Activated T-helper 2 cell treated with anti-CD3 and anti-CD28 coated beads, Interferon-gamma antibody, Interleukin-2, Interleukin-4, amounts not matched to agents 10 μg/mL and 5 μg/mL and 100 μg/mL, durations not matched to agents 14 hours and 24 hours and 36 hours (primary cell): ENCODE results near the gene TMEM222. TPM values are rescaled to one million over a fixed set of nuclear protein-coding genes. Genes with fewer than 3 reads are reported as not detected.

Source experiments
- DNase-seq: peaks from one replicate; pipeline ENCODE4 v3.0.0; 2021; ENCODE audit warnings: low spot score
- H3K27ac Mint-ChIP-seq: one replicate; pipeline ENCODE4 v1.8.0; 2021; ENCODE audit warnings: mixed read lengths
- H3K27me3 Mint-ChIP-seq: one replicate; pipeline ENCODE4 v1.8.0; 2021; ENCODE audit warnings: low read depth, mixed read lengths
- H3K36me3 Mint-ChIP-seq: one replicate; pipeline ENCODE4 v1.8.0; 2021; ENCODE audit warnings: low read depth, mixed read lengths
- H3K4me1 Mint-ChIP-seq: one replicate; pipeline ENCODE4 v1.8.0; 2021; ENCODE audit warnings: low read depth, mixed read lengths
- H3K4me3 Mint-ChIP-seq: one replicate; pipeline ENCODE4 v1.8.0; 2021; ENCODE audit warnings: low read depth, mild to moderate bottlenecking, moderate library complexity, mixed read lengths
- H3K9me3 Mint-ChIP-seq: one replicate; pipeline ENCODE4 v1.8.0; 2021; ENCODE audit warnings: mixed read lengths
- intact Hi-C: fragments of 100-400 bp; cut with micrococcal nuclease; formaldehyde crosslinking; loops from one replicate; pipeline ENCODE4 v1.15.1; 2023
- total RNA-seq: library from RNA; stranded (reverse); gene quantifications from 2 replicates; pipeline ENCODE4 v1.2.3, GENCODE V29; 2022

Gene TMEM222
- total RNA-seq, 1 donor from 2014 or later = 35.7 TPM

DNA sequence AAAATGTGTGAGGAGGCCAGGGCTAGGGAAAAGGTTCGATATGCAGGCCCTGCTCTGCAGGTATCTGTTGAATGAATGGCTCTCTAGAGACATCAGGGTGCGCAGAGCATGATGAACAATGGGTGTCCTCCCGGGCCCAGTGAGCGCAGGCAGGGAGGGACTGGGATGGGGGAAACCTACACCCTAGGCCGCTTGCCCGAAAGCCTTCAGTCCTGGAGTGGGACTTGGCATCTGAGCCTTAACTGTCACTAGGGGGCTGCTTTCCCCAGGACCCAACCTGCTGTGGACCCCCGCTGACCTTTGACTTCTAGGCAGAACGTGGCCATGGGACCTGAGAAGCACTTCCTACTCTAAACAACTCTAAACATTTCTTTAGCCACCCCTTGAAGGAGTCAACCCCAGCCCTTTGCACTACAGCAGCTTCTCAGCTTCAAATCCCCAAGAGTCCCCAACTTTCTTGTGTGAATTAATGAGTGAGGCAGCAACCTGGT lies 45.2 kb downstream of the TMEM222 start:
- intact Hi-C loops = no loop called here
- Mint-ChIP-seq H3K4me1 (peaks cover 28% of the 10 kb centered on the region), H3K27ac (peak overlapping the region; percentile 64), H3K4me3 (peak overlapping the region; percentile 65), H3K27me3 (no peaks in the 10 kb centered on the region), H3K9me3 (no peaks in the 10 kb centered on the region), H3K36me3 (no peaks in the 10 kb centered on the region)
- DNase-seq = no peak

DNA sequence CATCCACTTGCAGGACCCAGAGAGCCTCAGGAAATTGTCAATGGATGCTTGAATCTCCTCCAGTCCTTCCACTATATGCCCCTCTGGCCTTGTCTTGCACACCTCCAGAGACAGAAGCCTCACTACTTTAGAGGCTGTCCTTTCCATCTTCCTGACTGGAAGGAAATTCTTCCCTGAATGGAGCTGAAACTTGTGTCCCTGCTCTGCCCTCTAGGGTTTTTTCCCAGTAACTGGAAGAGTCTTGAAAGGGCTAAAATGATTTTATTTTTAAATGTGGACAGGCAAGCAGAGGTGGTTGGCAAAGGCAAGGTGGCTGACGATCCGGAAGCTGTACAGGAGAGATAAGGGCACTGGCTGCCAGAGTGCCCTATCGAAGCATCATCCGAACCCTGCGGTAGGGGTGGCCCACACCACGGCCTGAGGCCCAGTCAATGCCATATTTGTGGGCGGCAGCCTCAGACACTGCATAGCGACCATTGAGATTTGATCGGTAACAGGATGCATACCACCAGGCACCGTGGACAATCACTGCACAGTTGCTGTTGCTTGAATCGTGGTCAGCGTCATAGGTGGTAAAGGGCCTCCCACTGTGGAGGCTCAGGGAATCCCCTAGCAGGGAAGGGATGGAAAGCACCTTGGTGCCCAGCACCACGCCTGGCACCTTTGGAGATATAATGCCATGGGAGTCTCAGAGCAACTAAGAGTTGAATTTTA lies 47.1 kb downstream of the TMEM222 start:
- no peaks in the 10 kb centered on the region for H3K36me3 Mint-ChIP-seq

DNA sequence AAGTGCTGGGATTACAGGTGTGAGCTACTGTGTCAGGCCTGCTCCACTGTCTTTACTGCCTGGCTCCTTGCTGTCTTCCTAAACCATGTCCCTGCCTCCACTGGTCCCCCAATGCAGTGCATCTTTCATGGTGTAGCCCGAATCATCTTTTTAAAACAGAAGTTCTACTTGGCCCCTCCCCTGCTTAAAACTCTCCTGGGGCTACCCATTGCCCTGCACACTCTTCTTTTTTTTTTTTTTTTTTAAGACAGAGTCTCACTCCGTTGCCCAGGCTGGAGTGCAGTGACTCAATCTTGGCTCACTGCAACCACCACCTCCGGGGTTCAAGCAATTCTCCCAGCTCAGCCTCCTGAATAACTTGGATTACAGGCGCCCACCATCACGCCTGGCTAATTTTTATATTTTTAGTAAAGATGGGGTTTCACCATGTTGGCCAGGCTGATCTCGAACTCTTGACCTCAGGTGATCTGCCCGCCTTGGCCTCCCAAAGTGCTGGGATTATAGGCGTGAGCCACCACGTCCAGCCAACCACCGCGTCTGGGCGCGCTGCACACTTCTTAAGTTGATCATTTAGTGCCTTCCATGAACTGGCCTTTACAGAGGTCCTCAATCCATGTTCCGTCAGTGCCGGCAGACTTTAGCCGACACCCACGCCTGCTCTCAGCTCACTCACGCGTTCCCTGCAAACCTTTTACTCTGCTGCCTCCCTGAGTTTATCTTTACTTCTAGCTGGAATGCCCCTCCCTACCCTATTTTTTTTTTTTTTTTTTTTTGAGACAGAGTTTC lies 50.3 kb downstream of the TMEM222 start:
- no peak for DNase-seq
- no peaks in the 10 kb centered on the region for H3K9me3 Mint-ChIP-seq
- intact Hi-C loops = no loop called here
- no peaks in the 10 kb centered on the region for H3K36me3 Mint-ChIP-seq
- no peak overlapping the region for H3K27ac Mint-ChIP-seq
- no peak overlapping the region for H3K4me3 Mint-ChIP-seq
- no peaks in the 10 kb centered on the region for H3K27me3 Mint-ChIP-seq
- H3K4me1 Mint-ChIP-seq = peaks cover 15% of the 10 kb centered on the region

More for the DNA sequence above, 47.1 kb downstream of the TMEM222 start:
- Mint-ChIP-seq H3K27me3 (no peaks in the 10 kb centered on the region), H3K9me3 (no peaks in the 10 kb centered on the region), H3K4me3 (no peak overlapping the region), H3K27ac (no peak overlapping the region), H3K4me1 (peaks cover 28% of the 10 kb centered on the region)
- no peak for DNase-seq
- intact Hi-C loops = no loop called here

DNA sequence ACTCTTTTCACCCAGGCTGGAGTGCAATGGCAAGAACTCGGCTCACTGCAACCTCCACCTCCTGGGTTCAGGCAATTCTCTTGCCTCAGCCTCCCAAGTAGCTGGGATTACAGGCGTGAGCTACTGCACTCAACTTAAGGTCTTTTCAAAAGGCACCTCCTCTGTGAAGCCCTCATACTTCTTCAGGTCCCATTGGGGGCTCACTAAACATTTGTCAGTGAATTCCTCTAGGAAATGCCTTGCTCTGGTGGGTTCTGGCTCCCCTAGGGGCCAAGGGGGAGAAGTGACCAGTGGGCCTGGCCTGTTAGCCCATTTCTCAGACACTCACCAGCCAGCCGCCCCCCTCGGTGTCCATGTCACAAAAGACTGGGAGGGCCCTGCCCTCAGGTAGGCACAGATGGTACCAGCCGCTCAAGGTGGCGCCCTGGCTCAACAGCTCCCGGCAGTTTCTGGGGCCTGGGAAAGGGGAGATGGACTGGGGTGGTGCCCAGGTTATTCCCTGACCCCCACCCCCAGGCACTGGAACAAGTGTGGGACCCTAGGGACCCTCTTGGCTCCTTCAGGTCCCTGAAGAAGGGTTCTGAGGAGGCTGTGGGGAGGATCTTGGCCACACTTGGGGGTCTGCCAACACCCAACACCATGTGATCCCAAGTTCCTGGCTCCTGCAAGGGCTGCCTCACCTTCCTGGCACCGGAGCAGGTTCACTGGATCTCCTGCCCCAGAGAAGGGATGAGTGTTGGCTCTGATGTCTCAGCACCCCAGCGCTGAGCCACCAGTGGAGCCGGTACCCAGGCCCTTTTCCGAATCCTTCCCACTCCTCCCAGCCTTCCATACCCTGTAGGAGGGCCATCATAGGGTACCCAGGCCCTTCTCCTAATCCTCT lies 51.1 kb downstream of the TMEM222 start:
- Mint-ChIP-seq H3K27ac (no peak overlapping the region), H3K27me3 (peaks cover 1% of the 10 kb centered on the region), H3K4me3 (no peak overlapping the region), H3K36me3 (no peaks in the 10 kb centered on the region), H3K4me1 (peaks cover 9% of the 10 kb centered on the region), H3K9me3 (no peaks in the 10 kb centered on the region)
- DNase-seq = no peak
- intact Hi-C loops = no loop called here

DNA sequence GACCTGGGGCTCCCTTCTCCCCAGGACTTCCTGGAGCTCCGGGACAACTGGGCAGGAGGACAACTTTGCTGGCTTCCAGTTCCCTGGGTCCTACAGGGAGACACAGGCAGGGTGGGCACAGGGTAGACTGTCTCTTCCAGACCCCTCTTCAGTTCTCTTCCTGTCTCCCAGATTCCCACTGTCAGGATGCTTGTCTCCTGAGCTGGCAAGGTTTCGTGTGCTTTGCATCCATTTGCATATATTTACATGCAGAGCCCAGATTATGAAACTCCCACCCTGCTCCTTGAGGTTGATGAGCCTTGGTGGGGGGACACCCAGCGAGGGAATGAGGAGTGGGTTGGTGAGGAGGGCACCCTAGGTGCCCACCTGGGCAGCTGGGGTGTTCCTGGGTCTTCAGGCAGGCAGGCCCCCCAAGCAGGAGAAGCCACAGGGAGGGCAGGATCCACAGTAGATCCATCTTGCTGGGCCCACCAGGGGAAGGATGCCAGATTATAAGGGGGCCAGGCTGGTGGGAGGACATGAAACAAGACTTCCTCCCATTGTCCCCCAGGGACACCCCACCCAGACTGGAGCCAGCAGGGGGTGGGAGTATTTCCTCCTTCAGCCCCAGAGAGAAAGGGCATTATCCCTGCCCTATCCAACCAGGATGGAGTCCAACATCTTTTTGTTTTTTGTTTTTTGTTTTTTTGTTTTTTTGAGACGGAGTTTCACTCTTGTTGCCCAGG lies 52.6 kb downstream of the TMEM222 start, which contains the start of gene FCN3:
TSS of gene FCN3 (minus strand) at position 463 of the 725 bp plus-strand sequence. CDS start at position 457, 6 bp downstream.
- no peak for DNase-seq
- Mint-ChIP-seq H3K4me3 (no peak within 1 kb of the TSS), H3K27ac (no peak within 1 kb of the TSS), H3K27me3 (peaks cover 1% of the 10 kb centered on the region), H3K9me3 (no peaks in the 10 kb centered on the region), H3K4me1 (peaks cover 3% of the 10 kb centered on the region), H3K36me3 (no peaks in the 10 kb centered on the region)
- intact Hi-C loops = no loop called here

DNA sequence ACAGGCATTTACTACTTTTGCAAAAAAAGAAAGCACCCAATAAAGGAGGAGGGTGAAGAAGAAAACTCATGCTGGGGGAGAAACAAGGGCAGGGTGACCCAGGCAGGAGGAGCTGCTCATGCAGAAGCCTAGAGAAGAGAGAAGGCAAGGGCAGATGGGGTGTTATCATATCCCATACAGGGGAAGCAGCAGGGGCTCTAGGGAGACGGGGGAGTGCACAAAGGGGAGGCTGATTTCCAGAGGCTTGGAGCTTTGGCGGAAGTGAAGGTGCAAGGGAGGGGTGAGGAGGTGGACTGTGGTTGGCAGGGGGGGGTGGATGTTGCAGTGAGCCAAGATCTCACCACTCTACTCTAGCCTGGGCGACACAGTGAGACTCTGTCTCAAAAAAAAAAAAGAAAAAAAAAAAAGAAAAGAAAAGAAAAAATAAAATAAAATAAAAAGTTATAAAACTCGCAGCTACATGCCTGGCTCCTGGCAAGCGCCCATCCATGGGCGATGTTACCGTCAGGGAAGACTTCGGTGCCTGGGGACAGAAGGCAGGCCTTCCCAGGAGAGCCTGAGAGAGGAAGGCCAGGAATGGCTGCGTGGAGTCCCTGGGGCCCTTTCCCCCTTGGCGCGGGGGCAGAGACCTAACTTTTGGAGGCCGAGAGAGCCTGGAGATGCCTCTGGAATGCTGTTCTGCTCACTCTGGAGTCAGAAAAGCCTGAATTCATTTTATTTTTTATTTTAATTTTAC lies 56.0 kb downstream of the TMEM222 start:
- no peaks in the 10 kb centered on the region for H3K36me3 Mint-ChIP-seq
- H3K4me3 Mint-ChIP-seq = no peak overlapping the region
- intact Hi-C loops = no loop called here

DNA sequence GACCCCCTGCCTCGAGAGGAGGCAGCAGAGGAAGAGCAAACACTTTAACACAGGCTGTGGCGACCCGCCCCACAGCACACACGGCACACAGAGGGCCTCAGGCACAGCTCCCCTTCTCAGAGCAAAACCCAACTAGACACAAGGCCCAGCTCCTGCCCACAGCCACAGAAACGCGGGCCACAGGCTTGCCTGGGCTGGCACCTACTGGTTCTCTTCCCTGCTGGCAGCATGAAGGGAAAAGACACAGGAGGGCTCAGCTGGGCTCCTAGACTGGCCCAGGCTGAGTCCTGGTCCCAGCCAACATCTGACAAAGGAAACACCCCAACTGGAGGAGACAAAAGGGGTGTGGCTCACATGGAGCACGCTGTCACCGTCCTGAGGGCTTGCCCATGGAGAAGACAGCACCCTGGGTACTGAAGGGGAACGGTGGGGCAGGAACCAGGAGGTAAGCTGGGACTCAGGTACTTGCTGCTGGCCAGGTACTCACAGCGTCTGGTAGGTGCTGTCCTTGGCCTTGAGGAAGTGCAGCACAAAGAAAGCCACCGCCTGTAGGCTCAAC lies 57.7 kb downstream of the TMEM222 start:
- no peaks in the 10 kb centered on the region for H3K36me3 Mint-ChIP-seq
- no peak overlapping the region for H3K4me3 Mint-ChIP-seq
- no peak for DNase-seq
- H3K27me3 Mint-ChIP-seq = peaks cover 12% of the 10 kb centered on the region
- H3K4me1 Mint-ChIP-seq = no peaks in the 10 kb centered on the region
- intact Hi-C loops = no loop called here
- no peaks in the 10 kb centered on the region for H3K9me3 Mint-ChIP-seq
- H3K27ac Mint-ChIP-seq = no peak overlapping the region

More for the DNA sequence above, 56.0 kb downstream of the TMEM222 start:
- no peaks in the 10 kb centered on the region for H3K9me3 Mint-ChIP-seq
- H3K27ac Mint-ChIP-seq = no peak overlapping the region
- H3K4me1 Mint-ChIP-seq = no peaks in the 10 kb centered on the region
- no peak for DNase-seq
- peaks cover 12% of the 10 kb centered on the region for H3K27me3 Mint-ChIP-seq

DNA sequence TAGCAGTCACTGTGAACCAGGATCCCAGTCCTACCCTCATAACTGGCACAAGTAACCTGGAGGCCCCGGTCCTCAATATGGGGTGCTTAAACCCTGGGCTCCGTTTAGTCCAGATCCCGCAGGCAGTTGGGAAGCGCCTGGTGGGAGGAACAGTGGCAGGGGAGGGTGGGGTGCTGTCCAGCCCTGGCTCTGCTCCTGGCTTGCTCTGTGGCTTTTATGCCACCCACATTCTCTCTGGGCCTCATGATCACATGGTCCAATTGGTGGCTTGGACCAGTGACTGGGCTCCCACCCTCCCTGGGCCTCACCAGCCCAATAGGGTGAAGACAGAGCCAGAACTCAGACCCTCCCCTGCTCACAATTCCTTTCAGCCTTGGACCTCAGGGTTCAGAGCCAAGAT lies 58.3 kb downstream of the TMEM222 start:
- H3K4me3 Mint-ChIP-seq = no peak overlapping the region
- no peaks in the 10 kb centered on the region for H3K4me1 Mint-ChIP-seq

DNA sequence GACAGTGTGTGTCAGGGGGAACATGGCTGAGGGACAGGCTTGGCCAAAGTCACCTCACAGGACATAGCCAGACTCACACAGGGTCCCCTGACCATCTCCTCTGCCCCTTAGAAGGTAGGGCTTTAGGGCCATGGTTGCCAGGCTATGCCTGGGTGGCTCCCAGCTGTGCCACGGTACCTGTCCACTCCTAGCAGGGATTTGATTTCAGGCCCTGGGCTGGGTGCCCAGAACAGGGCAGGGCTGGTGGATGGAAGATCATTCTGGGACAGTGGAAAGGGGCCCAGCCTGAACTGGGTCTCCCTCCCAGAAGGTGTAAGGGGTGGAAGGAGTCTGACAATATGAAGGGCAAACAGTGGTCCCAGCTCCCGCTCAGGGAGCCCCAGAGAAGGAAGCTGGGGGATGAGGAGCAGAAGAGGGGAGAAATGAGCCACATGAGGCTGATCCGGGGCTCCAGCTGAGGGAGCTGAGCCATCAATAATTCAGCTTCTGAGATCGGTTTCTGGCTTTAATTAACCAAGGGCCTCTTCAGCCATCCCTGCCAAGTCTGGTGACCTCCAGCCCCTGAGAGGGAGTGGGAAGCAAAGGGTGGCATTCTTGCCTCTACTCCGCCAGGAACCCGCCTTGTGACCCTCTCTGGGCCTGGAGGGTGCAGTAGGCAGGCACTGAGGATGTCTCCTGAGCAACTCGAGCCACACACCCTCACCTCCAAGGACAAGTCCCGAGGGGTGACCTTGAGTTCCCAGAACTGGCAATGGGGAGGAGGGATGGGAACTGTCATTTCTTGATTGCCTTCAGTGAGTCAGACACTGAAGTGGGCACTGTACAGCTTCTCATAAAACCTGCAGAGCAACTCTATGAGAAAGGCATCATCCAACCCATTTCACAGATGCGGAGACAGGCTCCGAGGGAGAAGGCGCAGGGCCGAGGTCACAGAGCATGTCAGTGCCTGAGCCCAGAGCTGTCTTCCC lies 59.1 kb downstream of the TMEM222 start:
- intact Hi-C loops = no loop called here
- H3K27me3 Mint-ChIP-seq = peaks cover 12% of the 10 kb centered on the region
- no peak for DNase-seq
- no peaks in the 10 kb centered on the region for H3K9me3 Mint-ChIP-seq
- H3K4me1 Mint-ChIP-seq = no peaks in the 10 kb centered on the region
- H3K27ac Mint-ChIP-seq = no peak overlapping the region
- no peak overlapping the region for H3K4me3 Mint-ChIP-seq
- H3K36me3 Mint-ChIP-seq = no peaks in the 10 kb centered on the region

More for the DNA sequence above, 58.3 kb downstream of the TMEM222 start:
- H3K36me3 Mint-ChIP-seq = no peaks in the 10 kb centered on the region
- no peak overlapping the region for H3K27ac Mint-ChIP-seq
- no peak for DNase-seq
- H3K9me3 Mint-ChIP-seq = no peaks in the 10 kb centered on the region
- intact Hi-C loops = no loop called here
- peaks cover 12% of the 10 kb centered on the region for H3K27me3 Mint-ChIP-seq

DNA sequence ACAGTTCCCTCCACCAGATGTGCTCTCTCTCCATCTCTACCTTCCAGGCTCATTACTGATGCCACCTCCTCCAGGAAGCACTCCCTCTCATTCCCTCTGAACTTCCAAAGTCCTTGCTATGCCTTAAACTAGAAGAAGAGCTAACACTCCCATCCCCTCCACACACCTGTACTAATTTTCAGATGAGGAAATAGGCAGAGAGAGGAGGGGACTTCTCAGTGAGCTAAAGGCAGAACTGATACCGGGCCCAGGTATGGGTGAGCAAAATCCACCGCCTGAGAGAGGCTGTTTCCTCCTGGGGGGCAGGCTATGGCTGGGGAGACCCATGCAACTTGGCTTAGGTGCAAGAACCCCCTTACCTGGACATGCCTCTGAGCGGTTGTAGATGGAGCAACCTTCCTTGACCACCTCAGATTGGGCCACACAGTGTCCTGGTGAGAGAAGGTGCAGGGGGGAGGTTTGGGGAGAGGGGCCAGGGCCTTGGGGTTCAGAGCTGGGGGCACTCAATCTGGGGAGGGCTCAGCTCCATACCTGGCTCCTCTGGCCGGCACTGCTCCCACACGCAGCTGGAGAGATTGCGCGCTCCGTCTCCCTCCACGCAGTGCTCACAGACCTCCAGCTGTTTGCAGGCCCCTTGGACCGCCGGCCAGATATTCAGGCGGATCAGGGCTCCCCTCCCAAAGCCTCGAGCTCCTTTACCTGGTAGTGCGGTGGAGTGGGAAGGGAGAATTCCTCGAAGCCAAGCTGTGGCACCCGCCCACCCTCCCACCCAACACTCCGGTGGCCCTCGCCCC lies 60.2 kb downstream of the TMEM222 start:
- Mint-ChIP-seq H3K36me3 (no peaks in the 10 kb centered on the region), H3K4me1 (no peaks in the 10 kb centered on the region), H3K27me3 (peaks cover 16% of the 10 kb centered on the region), H3K9me3 (no peaks in the 10 kb centered on the region), H3K4me3 (no peak overlapping the region), H3K27ac (no peak overlapping the region)
- DNase-seq = no peak
- intact Hi-C loops = no loop called here
